Measurements from ENCODE around the gene IL37.
"Not testable (repeated sequence)": the region's sequence is repeated elsewhere in the genome, so short reads cannot be mapped to it uniquely, and the experiment has no call there.

The IL37 gene

DNA sequence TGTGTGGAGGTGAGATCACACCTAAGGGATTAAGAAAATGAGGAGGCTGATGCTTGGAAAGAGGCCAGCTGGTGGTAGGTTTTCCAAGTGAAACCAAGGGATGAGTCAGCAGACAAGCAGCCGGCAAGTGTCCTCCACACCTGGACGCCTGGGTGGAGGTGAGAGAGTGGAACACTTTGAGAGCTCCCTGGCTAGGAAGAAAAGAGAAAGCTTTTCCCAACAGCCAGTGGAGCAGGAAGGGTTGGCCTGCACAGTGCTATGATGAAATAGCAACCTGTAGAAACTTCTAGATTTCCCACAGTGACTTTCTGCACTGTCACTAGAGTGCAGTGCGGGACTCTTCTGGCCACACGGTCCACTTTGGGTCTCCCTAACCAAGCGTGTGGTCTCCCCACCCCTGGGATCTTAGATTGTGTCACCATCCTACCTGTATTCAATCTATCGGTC, 19.6 kb upstream of the IL37 start:
- DNase-seq: no peak

DNA sequence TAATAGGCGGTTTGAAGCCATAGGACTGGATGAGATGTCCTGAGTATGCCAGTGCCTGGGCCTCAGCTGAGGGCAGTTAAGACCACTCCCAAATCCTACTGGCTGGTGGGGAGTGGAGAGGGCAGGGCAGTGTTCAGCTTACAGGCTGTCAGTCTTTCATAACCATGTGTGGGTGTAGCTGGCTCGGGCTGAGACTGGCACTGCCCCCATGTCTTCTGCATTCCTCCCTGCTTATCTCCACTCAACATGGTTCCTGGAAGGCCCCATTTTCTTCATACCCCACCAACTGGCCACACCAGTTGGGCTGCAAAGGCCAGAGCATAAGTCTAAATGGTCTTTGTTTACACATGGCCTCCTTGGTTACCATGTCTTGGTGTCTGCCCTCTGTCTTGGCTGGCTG, 17.2 kb upstream of the IL37 start:
- no peak for DNase-seq

DNA sequence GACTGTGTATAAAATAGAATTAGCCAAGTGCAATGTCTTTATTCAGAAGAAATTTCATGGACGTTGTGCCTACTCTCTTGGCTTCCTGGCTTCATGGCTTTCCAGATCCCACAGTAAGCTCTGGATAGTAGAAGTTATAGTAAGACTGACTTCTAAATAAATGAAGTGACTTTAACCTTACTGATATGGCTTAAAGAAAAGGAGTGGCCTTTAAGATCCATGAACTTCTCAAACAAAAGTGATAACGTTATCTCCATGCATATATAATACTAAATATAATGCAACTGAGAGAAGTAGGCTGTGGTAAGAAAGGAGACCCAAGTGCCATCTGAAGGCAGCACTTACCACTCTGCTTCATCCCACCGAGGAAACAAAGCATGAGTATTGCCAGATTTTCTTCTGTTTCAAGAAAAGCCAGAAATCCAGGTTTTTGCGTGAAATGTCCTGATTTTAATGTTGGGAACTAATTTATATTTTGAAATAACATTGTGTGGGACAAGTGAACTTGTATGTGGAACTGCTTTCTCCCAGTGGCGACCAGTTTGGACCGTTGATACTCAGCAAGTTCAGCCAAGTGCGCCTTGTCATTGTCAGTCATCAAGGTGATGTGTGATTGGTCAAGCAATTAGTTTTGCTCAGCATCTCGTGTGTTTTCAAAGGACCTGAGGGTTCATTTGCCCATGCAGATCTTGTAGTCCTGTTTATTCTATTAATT, 13.9 kb upstream of the IL37 start:
- no peak for DNase-seq

DNA sequence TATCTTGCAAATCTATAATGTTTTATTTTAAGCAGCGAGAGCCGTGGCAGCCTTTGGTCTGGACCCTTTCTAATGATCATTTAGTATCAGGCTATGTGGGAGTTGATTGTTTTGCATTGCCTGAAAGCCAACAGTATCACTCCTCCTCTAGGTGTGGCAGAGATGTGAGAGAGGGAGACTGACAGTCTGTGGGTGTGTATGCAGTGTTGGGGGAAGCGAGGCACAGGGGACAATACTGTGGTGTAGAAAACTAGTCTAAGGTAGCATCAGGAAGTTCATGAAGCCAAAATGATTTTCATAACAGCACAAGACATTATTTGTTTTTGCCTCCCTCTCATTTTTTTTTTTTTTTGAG, 13.4 kb upstream of the IL37 start:
- DNase-seq: no peak

DNA sequence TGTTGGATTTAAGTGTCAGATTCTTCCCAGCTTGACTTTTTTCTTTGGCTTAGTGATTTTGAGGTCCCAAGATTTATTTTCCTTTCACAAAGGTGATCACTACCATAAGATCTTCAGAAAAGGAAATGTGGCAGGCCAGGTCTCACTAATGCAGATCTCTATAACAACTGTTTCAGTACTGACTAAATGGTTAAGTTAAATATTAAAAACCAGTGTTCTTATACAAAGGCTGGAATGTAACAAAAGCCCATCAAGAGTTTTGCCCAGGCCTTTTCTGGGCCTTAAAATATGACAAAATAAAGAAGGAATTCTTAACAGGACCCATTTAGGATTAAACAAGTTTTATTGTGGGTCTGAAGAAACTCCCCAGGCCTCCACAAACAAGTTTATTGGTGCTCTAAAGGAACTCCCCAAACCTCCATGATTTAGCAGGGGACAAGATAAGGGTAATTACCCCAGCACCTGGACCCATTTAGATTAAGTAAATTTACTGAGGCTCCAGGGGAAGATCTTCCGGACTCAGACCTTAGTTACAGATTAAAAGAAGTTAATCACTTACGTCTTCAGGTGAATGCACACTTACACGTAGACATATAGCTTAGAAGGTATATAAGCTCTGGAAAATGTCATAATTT, 9.4 kb upstream of the IL37 start:
- DNase-seq: not testable (repeated sequence)

DNA sequence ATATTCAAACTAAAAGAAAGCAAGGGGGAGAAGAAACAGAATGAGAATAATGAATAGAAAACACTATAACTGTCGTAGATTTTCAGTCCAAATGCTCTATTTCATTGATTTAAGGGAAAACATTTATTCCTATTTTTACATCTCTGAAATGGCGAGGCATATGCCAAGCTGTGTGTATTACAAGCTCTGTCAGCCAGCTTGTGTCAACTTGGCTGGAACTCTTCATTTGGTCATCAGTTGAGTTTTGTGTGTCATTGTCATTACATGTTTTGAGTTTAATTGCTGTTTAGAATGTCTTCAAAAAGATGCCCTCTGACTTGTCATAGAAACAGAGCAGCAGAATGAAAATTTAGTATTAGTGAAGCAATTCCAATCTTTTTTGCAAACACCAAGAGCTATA, 8.1 kb upstream of the IL37 start:
- no peak for DNase-seq

DNA sequence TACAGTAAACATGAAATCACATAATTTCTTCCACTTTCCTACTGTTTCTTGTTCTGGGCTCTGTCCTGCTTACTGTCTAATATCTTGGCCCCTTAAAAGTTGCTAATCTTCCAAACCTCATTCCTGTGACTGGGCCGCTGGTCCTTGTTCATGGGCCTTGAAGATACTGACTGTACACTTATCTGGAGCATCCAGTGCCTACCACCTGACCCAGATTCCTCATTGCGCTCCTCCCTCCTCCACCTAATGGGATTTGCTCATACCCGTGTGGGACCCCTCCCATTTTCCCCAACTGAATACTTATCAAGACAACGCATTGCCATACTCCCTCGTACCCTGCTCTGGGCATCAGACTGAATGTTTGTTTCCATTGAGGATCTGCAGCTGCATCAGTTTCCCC, 6.1 kb upstream of the IL37 start:
- no peak for DNase-seq

DNA sequence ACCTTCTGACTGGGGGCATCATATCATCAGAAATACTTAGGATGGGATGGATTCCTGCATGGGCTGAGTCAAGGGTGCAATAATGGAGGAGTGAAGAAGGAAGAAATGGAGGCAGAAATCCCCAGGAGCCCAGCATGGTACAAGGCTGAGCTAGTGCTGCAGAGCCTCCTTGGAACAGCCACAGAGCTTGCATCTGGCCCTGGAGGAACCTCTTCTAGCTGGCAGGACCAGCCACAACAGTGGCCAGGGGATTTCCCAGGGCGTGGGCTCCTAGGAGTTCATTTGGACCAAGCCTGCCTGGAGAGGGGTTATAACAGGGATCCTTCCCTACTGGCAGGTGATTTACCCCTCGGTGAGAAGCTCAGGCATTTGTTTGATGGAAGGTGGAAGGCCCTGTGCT, 4.7 kb upstream of the IL37 start:
- DNase-seq: no peak

DNA sequence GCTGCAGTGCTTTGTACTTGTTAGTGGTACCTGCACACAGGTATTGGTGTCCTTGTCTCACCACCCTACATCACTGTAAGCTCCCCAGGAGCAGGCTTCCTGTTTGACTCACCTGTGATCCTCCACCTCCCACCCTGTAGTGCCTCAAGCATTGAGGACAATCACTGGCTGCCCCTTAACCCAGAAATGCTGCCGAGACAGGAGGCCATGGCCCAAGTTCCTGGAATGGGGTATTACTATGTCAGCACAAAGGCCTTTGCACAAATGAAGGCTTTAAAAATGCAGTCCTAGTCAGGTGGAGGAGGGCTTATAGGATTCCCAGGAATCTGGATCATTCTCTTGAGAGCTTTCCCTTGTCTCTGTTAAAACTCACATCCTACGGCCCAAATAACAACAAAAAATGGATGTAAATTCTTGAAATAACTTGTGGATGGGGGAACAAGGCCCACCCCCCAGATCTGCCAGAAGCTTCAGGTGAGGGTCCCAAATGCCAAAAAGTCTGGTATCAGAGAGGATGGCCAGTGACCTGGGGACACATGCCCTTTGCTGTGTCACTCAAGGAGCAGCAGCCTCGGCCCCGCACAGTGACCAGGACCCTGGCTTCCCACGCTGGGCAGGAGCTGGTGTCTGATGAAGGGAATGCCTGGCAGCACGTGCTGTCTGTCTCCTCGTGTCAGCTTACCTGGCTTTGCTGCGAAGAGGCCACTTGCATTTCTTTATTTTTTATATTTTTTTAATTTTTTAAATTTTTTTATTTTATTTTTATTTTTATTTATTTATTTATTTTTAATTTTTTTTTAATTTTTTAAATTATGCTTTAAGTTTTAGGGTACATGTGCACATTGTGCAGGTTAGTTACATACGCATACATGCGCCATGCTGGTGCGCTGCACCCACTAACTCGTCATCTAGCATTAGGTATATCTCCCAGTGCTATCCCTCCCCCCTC, 3.7 kb upstream of the IL37 start:
- no peak for DNase-seq

DNA sequence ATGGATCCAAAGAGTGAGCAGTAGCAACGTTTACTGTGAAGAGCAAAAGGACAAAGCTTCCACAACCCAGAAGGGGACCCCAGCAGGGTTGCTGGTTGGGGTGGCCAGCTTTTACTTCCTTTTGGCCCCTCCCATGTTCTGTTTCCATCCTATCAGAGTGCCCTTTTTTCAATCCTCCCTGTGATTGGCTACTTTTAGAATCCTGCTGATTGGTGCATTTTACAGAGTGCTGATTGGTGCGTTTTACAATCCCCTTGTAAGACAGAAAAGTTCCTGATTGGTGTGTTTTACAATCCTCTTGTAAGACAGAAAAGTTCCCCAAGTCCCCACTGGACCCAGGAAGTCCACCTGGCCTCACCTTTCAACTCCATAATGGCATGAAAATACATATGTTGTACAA, 2.4 kb upstream of the IL37 start:
- DNase-seq: not testable (repeated sequence)

DNA sequence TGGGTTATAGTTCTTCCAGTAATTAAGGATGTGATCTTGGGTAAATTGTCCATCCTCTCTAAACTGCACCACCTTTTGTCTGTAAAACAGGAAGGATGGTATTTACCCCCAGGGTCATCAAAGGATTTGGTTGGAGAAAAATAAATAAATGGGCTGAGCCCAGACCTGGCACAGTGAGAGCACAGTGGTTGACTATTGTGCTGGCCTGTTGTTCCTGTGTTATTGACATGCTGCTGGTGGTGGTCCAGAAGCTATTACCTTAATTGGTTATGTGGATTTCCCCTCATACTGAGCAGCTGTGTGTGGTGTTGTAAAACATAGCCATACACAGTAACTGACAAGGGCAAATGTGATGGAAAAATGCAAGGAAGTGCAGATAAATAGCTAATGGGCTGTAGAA, 746 bp upstream of the IL37 start:
- peak; percentile 37 for DNase-seq

DNA sequence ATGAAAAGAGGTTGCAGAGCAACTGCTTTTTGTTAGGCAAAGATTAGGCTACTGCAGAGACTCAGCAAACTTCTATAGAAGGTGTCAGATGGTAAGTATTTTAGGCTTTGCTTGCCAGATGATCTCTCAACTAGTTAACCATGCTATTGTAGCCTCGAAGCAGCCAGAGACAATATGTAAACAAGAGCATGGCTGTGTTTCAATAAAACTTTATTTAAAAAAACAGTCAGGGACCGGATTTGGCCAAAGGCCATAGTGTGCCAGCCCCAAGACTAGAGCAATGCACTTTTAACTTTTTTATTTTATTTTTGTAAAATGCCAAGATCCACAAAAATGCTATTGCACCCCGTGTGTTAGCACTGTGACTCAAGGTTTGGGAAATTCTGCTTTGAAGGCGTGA, 1.4 kb downstream of the IL37 start:
- no peak for DNase-seq

DNA sequence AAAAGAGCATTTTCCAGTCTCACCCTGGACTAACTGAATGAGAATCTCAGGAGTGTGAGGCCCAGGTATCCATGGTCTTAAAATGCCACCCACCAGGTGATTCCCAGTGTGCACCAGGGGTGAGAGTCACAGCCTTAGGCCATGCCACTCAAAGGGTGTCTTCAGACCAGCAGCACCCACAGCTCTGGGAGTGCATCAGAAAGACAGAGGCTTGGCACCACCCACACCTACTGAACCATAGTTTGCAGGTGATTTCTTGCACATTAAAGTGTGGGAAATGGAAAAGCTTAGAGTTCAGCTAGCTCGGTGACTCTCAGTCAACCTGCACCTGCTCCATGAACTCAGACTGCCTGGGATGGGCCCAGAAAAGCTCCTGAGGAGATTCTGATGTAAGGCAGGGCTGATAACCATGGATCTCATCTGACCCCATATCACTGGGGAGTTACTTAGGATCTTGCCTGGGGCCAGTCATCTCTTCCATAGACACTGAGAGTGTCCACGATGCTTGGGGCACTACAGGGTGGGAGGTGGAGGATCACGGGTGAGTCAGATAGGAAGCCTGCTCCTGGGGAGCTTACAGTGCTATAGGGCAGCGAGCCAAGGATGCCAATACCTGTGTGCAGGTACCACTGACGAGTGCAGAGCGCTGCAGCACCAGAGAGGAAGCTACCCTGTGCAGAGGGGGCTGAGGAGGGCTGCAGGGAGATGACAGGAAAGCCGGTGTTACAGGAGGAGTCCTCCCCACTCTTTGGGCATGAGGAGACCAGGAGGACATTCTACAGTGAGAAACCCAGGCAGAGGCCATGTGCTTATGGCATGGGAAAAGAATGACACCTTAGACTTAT, 4.6 kb downstream of the IL37 start:
- DNase-seq: no peak

DNA sequence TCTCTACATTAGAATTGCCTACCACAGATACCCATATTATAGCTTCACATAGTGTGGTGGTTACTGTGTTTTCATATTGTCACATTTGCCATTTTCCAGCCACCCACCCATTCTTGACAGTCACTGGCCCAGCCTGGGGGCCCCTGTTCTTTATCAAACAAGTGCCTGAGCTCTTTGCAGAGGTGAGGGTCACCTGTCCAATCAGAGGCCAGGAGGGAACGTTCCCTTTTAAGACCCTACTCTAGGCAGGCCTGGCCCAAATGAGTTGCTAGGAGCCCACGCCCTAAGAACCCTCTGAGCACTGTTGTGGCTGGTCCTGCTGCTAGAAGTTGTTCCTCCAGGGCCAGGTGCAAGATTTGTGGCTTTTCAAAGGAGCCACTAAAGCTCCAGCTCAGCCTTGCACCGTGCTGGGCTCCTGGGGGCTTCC, 5.2 kb downstream of the IL37 start:
- DNase-seq: no peak

DNA sequence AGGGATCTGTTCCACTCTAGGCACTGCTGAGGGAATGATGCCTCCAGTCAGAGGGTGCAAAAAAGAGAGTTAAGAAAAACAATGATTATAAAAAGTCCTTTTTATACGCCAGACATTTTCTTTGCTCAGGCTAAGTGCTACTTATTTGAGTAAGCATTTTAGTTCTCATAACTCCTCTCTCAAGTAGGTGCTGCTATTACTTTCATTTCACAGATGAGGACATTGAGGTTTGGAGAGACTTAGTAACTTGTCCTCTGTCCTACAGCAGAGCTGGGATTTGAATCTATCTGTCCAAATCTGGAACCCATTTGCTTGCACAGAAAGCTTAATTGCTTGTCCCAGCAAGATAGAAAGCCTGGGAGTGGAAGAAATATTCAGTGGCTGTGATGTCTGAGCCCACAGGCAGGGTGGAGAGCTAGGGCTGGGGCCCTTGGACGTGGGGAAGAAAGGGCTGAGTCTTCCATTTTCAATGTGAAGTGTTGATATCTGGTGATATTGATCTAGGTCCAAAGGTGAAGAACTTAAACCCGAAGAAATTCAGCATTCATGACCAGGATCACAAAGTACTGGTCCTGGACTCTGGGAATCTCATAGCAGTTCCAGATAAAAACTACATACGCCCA, 5.8 kb downstream of the IL37 start:
- DNase-seq: no peak

DNA sequence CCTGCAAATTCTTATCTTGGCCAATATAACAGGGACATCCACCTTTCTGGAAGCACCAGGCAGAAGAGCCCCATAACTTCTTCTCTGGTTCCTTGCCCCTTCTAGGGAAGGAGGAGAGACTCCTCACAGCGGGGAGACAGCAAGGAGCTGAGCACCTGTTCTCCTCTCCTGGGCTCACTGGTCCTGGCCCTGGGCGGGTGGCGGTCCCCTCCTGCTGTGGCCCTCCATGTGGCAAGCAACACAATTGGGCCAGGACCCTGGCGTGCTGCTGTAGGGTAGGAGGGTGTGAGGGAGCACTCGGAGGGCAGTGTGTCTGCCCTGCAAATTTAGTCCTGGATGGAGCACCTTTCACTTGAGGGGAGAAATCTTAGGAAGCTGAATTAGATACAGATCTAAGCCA, 6.9 kb downstream of the IL37 start:
- no peak for DNase-seq

DNA sequence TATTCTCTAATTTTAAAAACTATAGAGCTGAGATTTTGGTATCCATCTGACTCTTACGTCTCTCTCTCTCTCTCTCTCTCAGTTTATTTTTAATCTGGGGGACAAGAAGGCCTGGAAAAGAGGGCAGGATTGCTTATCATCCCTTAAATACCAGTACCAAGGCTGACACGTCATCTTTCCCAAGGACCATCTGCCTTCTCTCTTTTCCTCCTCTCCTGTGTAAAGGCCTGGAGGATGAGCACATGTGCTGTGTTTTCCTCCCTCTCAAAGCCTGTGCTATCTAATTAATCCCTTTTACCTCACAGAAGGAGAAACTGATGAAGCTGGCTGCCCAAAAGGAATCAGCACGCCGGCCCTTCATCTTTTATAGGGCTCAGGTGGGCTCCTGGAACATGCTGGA, 7.3 kb downstream of the IL37 start:
- DNase-seq: no peak

DNA sequence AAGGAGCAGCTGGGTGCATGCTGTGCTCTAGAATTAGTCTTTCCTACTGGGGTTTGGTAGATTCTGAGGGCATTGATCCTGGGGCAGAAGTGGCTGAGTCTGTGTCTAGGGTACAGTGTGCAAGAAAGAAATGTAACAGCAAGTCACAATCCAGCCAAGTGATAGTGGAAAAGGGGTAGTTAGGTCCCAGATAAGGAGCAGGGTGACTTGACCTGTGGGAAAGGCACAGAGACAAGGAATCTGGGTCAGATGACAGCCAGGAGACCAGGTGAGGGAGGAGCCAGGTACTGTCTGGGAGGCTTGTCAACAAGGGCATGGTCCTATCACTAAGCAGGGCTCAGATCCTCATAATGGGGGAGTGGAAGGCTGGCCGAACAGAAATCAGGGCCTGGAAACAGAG, 8.1 kb downstream of the IL37 start:
- DNase-seq: no peak

DNA sequence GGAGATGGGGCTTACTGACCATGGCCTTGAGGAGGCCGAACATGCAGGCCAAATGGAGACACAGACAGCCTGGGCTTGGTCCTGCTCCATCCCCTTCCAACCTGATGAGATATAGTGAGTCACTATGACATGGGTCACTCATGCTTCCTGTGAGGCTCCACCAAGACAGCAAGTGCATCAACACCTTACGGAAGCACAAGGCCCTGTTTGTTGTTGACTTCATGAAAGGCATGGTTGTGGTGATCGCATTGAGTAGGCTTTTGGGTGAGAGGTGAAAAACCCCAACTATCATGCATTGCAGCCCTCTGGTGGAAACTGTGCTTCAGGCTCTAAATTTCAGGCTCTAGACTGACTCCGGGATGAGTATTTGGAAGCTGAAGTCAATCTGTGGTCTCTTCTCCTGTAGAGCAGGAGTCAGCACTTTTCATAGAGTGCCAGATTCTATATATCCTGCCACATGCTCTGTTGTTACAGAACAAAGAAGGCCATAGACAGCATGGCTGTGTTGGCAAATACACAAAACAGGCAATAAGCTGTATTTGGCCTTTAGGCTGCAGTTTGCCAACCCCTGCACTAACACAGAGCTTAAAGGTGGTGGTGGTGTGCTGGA, 10.1 kb downstream of the IL37 start:
- no peak for DNase-seq

DNA sequence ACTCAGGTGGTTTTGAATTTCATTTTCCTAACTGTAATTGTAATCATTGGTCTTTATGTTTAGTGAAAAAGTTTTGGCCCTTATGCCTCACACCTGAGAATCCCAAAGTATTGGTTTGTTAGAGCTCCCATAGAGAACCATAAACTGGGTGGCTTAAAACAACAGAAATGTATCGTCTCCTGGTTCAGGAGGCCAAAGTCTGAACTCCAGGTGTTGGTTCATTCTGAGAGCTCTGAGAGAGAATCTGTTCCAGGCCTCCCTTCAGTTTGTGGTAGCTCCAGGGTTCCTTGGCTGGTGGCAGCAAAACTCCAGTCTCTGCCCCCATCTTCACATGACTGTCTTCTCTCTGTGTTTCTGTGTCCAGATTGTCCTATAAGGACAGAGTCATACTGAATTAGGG, 11.0 kb downstream of the IL37 start:
- no peak for DNase-seq

DNA sequence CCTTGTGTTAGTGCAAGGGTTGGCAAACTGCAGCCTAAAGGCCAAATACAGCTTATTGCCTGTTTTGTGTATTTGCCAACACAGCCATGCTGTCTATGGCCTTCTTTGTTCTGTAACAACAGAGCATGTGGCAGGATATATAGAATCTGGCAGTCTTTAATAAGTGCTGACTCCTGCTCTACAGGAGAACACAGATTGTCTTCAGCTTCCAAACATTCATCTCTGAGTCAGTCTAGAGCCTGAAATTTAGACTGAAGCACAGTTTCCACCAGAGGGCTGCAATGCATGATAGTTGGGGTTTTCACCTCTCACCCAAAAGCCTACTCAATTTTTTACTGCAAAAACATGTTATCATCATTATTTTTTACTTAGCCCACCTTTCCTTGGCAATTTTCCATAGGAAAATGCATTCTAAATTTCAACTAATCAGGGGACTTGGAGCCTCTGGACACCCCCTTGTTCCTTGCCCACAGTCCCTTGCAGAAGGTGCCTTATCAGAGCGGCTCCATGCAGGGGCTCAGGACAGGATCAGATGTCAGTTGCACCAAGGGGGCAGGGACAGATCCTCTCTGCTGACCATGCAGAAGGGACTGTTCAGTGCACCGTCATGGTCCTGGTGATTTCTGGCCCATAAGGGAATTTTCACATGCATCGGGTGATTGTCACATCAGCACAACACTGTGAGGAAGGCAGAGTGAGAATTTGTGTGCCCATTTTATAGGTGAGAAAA, 12.4 kb downstream of the IL37 start:
- DNase-seq: no peak
